Aorta (tissue), 5 donors: ENCODE results near the gene IL12RB1. TPM values are rescaled to one million over a fixed set of nuclear protein-coding genes. Genes with fewer than 3 reads are reported as not detected.

Source experiments
- ATAC-seq: fragments of 200-7000 bp; cut with Tn5 transposase; one replicate; pipeline ENCODE4 v1.9.1; 2022; ENCODE audit warnings: moderate library complexity; ENCODE audit not compliant: low FRiP score
- DNase-seq, 2 donors: peaks; one replicate each; pipeline ENCODE4 v3.0.0-alpha.2; 2020
- H3K27ac ChIP-seq, 2 donors: one replicate each; pipeline ENCODE4 v1.5.1; 2013; ENCODE audit warnings: low read length in 2 of 2, mild to moderate bottlenecking in 2 of 2, moderate library complexity in 2 of 2, control low read depth in 1 of 2, inconsistent platforms in 1 of 2, low read depth in 1 of 2
- H3K27me3 ChIP-seq, 2 donors: one replicate each; pipeline ENCODE4 v1.6.1; 2013; ENCODE audit warnings: control low read depth in 1 of 2, low read length in 1 of 2, mild to moderate bottlenecking in 1 of 2, moderate library complexity in 1 of 2; ENCODE audit not compliant: insufficient read depth in 2 of 2, control insufficient read depth in 1 of 2
- H3K36me3 ChIP-seq, 2 donors: one replicate each; pipeline ENCODE4 v1.6.1; 2013; ENCODE audit warnings: control low read depth in 1 of 2, low read length in 1 of 2, mild to moderate bottlenecking in 1 of 2; ENCODE audit not compliant: insufficient read depth in 2 of 2, control insufficient read depth in 1 of 2
- H3K4me1 ChIP-seq, 2 donors: one replicate each; pipeline ENCODE4 v1.6.1; 2013; ENCODE audit warnings: low read length in 2 of 2, control low read depth in 1 of 2, mild to moderate bottlenecking in 1 of 2, moderate library complexity in 1 of 2; ENCODE audit not compliant: insufficient read depth in 2 of 2, control insufficient read depth in 1 of 2
- H3K4me3 ChIP-seq, 2 donors: one replicate each; pipeline ENCODE4 v1.5.1; 2013; ENCODE audit warnings: low read length in 2 of 2, control low read depth in 1 of 2, mild to moderate bottlenecking in 1 of 2
- H3K9me3 ChIP-seq: one replicate; pipeline ENCODE4 v1.6.1; 2013; ENCODE audit warnings: mild to moderate bottlenecking, low read length; ENCODE audit not compliant: control insufficient read depth
- WGBS, 2 donors: extraction: QIAGEN DNeasy Blood & Tissue Kit; methylation state at CpG; one replicate each; pipeline ENCODE4 v1.1.7; 2013; 5-methylcytosine and 5-hydroxymethylcytosine counted together
- intact Hi-C, 2 donors: fragments of 100-400 bp; cut with DNase I; formaldehyde crosslinking; loops; one replicate each; pipeline versions ENCODE4 v1.14.2 to v1.15.0; 2022
- polyA plus RNA-seq, 2 donors: library from polyadenylated mRNA; stranded (reverse); fragments of 200-250 nt; gene quantifications; one replicate each; pipeline ENCODE4 v1.2.3, GENCODE V29; 2013
- total RNA-seq, 2 donors: library from RNA; stranded (reverse); fragmentation: NEBNext Ultra II Directional; extraction: Animal tissue kit (Norgen Biotek cat#: 25700); gene quantifications; one replicate each; pipeline ENCODE4 v1.2.1, GENCODE V29; 2021
- donor health status: healthy with polysubstance abuse.
- donor health status: Bipolar disorder and iron deficiency.
- donor health status: DM: no; HTN: no; CAD: no.
- donor health status: DM: no; HTN: no; CAD: no.
- donor health status: DM: yes; HTN: yes; CAD: no.

IL12RB1 gene
- total and polyA plus RNA-seq, 4 donors: 0.69 to 2.6 (median 1.2) TPM

GRCh38 chr19:18017275-18018083 lies 69.3 kb downstream of the IL12RB1 start:
- Histone ChIP-seq H3K27me3 (no peaks in the 10 kb centered on the region), H3K27ac (peak overlapping the region; percentile 24 to 54), H3K9me3 (no peaks in the 10 kb centered on the region), H3K36me3 (no peaks in the 10 kb centered on the region), H3K4me1 (peaks cover 2 to 4% of the 10 kb centered on the region in 2 donors), H3K4me3 (no peak overlapping the region)
- intact Hi-C loops: no loop called here
- DNase-seq (peak in 1 of 2 donors; percentile 53), ATAC-seq (no peak)
- 57 to 65% methylated on average over 15 of the region's 15 CpGs for WGBS, 2 donors

- WGBS, 2 donors: 93% methylated on average over 14 of the region's 14 CpGs
- ATAC-seq: no peak
Observed at GRCh38 chr19:18016209-18016910, 70.4 kb downstream of the IL12RB1 start.

GRCh38 chr19:18014197-18014596 lies 72.5 kb downstream of the IL12RB1 start:
- ATAC-seq (no peak), DNase-seq (peak in 1 of 2 donors; percentile 43)
- no peak overlapping the region for H3K4me3 ChIP-seq
- peaks cover 3 to 8% of the 10 kb centered on the region in 2 donors for H3K36me3 ChIP-seq
- H3K9me3 ChIP-seq: no peaks in the 10 kb centered on the region
- H3K27ac ChIP-seq: peak overlapping the region in 1 of 2 donors; percentile 14
- WGBS, 2 donors: 86 to 95% methylated on average over 6 of the region's 6 CpGs
- intact Hi-C loops: no loop called here
- H3K27me3 ChIP-seq: no peaks in the 10 kb centered on the region
- no peaks in the 10 kb centered on the region for H3K4me1 ChIP-seq

More at GRCh38 chr19:18016209-18016910, 70.4 kb downstream of the IL12RB1 start:
- peaks cover 0 to 4% of the 10 kb centered on the region in 2 donors for H3K4me1 ChIP-seq
- H3K4me3 ChIP-seq: no peak overlapping the region
- peak in 1 of 2 donors; percentile 38 for DNase-seq
- H3K27me3 ChIP-seq: no peaks in the 10 kb centered on the region
- no peaks in the 10 kb centered on the region for H3K36me3 ChIP-seq
- H3K27ac ChIP-seq: peak overlapping the region in 1 of 2 donors; percentile 50
- H3K9me3 ChIP-seq: no peaks in the 10 kb centered on the region
- intact Hi-C loops: no loop called here

GRCh38 chr19:18013210-18014111 lies 73.3 kb downstream of the IL12RB1 start:
- ATAC-seq: no peak
- H3K4me3 ChIP-seq: no peak overlapping the region
- H3K27me3 ChIP-seq: no peaks in the 10 kb centered on the region
- peak overlapping the region in 1 of 2 donors; percentile 52 for H3K27ac ChIP-seq
- peaks cover 3 to 8% of the 10 kb centered on the region in 2 donors for H3K36me3 ChIP-seq
- no peak for DNase-seq
- intact Hi-C loops: no loop called here
- no peaks in the 10 kb centered on the region for H3K4me1 ChIP-seq
- WGBS, 2 donors: 44 to 48% methylated on average over 17 of the region's 17 CpGs
- H3K9me3 ChIP-seq: no peaks in the 10 kb centered on the region

- H3K4me3 ChIP-seq: no peak overlapping the region
- H3K4me1 ChIP-seq: no peaks in the 10 kb centered on the region
- H3K27me3 ChIP-seq: no peaks in the 10 kb centered on the region
- no peak for ATAC-seq
- intact Hi-C loops: no loop called here
- H3K9me3 ChIP-seq: no peaks in the 10 kb centered on the region
- DNase-seq: no peak
- H3K27ac ChIP-seq: no peak overlapping the region
- 69 to 79% methylated on average over 11 of the region's 11 CpGs for WGBS, 2 donors
- H3K36me3 ChIP-seq: peaks cover 3 to 8% of the 10 kb centered on the region in 2 donors
Observed at GRCh38 chr19:18010149-18010548, 76.6 kb downstream of the IL12RB1 start.

- intact Hi-C loops: loop anchor here (10.0 kb wide), 1 partner anchor 145 kb away; the partner anchor contains the start of gene PIK3R2 (in 2 of the 2)
- Histone ChIP-seq H3K4me3 (no peak overlapping the region), H3K4me1 (no peaks in the 10 kb centered on the region), H3K36me3 (peaks cover 3 to 8% of the 10 kb centered on the region in 2 donors), H3K27me3 (no peaks in the 10 kb centered on the region), H3K27ac (no peak overlapping the region), H3K9me3 (no peaks in the 10 kb centered on the region)
- DNase-seq (no peak), ATAC-seq (no peak)
- 94 to 95% methylated on average over 37 of the region's 37 CpGs for WGBS, 2 donors
Observed at GRCh38 chr19:18009412-18010066, 77.2 kb downstream of the IL12RB1 start.
